ENCODE data around the gene ANKRD33B. TPM values are rescaled to one million over a fixed set of nuclear protein-coding genes. Genes with fewer than 3 reads are reported as not detected.

ANKRD33B gene
- total RNA-seq, 1 experiment from 2014 or later: 3.1 TPM

- Mint-ChIP-seq H3K4me1 (ENCODE audit: insufficient read depth, unreplicated experiment) (peaks cover 15% of the 10 kb centered on the region), H3K4me3 (ENCODE audit: unreplicated experiment) (no peak overlapping the region), H3K27me3 (ENCODE audit: insufficient read depth, unreplicated experiment) (no peaks in the 10 kb centered on the region), H3K9me3 (ENCODE audit: unreplicated experiment) (no peaks in the 10 kb centered on the region), H3K27ac (ENCODE audit: low read depth, unreplicated experiment) (no peak overlapping the region), H3K36me3 (ENCODE audit: insufficient read depth, unreplicated experiment) (no peaks in the 10 kb centered on the region)
- ChIA-PET CTCF (interaction anchor here (0.6 to 1.2 kb wide), 2 partner anchors 9 to 26 kb away, joined by 3 to 5 read pairs; no protein-coding TSS in a partner anchor), POLR2A (interaction anchor here (0.7 kb wide), 1 partner anchor 45 kb away, joined by 3 read pairs; no protein-coding TSS in a partner anchor)
- TF ChIP-seq, protein P1, sequence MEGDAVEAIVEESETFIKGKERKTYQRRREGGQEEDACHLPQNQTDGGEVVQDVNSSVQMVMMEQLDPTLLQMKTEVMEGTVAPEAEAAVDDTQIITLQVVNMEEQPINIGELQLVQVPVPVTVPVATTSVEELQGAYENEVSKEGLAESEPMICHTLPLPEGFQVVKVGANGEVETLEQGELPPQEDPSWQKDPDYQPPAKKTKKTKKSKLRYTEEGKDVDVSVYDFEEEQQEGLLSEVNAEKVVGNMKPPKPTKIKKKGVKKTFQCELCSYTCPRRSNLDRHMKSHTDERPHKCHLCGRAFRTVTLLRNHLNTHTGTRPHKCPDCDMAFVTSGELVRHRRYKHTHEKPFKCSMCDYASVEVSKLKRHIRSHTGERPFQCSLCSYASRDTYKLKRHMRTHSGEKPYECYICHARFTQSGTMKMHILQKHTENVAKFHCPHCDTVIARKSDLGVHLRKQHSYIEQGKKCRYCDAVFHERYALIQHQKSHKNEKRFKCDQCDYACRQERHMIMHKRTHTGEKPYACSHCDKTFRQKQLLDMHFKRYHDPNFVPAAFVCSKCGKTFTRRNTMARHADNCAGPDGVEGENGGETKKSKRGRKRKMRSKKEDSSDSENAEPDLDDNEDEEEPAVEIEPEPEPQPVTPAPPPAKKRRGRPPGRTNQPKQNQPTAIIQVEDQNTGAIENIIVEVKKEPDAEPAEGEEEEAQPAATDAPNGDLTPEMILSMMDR (IDR thresholded peaks at IDR 0.05; ENCODE audit: unreplicated experiment): no peak
- no TSS peak for BruUV-seq (replicated peaks)
- intact Hi-C loops (cut with micrococcal nuclease): no loop called here
- DNase-seq (ENCODE audit: unreplicated experiment): no peak
Measured at GRCh38 chr5:10583663-10584572, 20.0 kb downstream of the ANKRD33B start.

DNA sequence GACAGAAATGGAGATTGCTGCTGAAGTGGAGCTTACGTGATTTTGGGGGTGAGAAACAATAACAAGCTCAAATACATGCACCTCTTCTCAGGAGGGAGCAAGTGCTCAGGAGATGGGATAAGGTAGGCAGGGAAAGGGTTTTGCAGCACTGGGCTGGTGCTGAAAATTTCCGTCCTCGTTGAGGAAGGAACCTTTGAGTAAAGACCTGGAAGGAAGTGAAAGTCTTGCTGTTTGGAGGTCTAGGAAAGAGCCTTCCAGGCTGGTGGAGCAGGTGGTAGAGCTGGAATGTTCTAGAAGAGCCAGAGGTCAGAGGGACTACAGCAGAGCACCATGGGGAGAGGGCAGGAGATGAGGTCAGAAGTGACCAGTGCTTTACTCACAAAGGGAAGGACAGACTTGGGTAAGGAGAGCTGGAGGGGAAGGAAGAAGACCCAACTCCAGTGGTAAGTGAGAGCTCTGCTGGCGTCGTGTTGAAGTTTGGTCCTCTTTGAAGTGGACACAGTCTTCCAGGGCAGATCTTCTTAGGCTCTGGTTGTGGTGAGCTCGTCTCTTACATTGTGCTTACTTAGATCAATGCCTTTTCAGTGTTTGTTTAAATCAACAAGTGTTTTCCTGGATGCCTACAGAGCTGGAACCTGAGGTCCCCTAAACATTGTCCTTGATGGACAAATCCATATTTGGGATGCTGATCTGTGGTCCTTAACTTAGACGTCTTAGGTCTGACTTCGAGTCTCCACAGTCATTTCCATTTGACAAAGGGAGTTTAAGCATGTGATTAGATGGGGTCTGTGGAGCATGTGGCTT is 21.0 kb downstream of the ANKRD33B start:
- Mint-ChIP-seq H3K4me1 (ENCODE audit: insufficient read depth, unreplicated experiment) (peaks cover 15% of the 10 kb centered on the region), H3K36me3 (ENCODE audit: insufficient read depth, unreplicated experiment) (no peaks in the 10 kb centered on the region), H3K27ac (ENCODE audit: low read depth, unreplicated experiment) (no peak overlapping the region), H3K4me3 (ENCODE audit: unreplicated experiment) (no peak overlapping the region), H3K27me3 (ENCODE audit: insufficient read depth, unreplicated experiment) (no peaks in the 10 kb centered on the region), H3K9me3 (ENCODE audit: unreplicated experiment) (no peaks in the 10 kb centered on the region)
- ChIA-PET POLR2A (no interaction called here), CTCF (interaction anchor here (0.6 to 1.2 kb wide), 3 partner anchors 8 to 27 kb away, joined by 3 to 5 read pairs (median 3); no protein-coding TSS in a partner anchor)
- DNase-seq (ENCODE audit: unreplicated experiment): no peak
- TF ChIP-seq, protein P1 (IDR thresholded peaks at IDR 0.05; ENCODE audit: unreplicated experiment): no peak
- intact Hi-C loops (cut with micrococcal nuclease): no loop called here
- BruUV-seq (replicated peaks): no TSS peak

- no TSS peak for BruUV-seq (replicated peaks)
- ChIA-PET CTCF (no interaction called here), POLR2A (no interaction called here)
- TF ChIP-seq, protein P1 (IDR thresholded peaks at IDR 0.05; ENCODE audit: unreplicated experiment): no peak
- H3K27me3 Mint-ChIP-seq (ENCODE audit: insufficient read depth, unreplicated experiment): no peaks in the 10 kb centered on the region
- H3K9me3 Mint-ChIP-seq (ENCODE audit: unreplicated experiment): no peaks in the 10 kb centered on the region
- H3K36me3 Mint-ChIP-seq (ENCODE audit: insufficient read depth, unreplicated experiment): no peaks in the 10 kb centered on the region
- peaks cover 18% of the 10 kb centered on the region for H3K4me1 Mint-ChIP-seq (ENCODE audit: insufficient read depth, unreplicated experiment)
- H3K27ac Mint-ChIP-seq (ENCODE audit: low read depth, unreplicated experiment): no peak overlapping the region
- no peak overlapping the region for H3K4me3 Mint-ChIP-seq (ENCODE audit: unreplicated experiment)
- no peak for DNase-seq (ENCODE audit: unreplicated experiment)
- intact Hi-C loops (cut with micrococcal nuclease): no loop called here
Measured at GRCh38 chr5:10585518-10585915, 21.6 kb downstream of the ANKRD33B start.

GRCh38 chr5:10586008-10586407 is 22.1 kb downstream of the ANKRD33B start:
- no TSS peak for BruUV-seq (replicated peaks)
- intact Hi-C loops (cut with micrococcal nuclease): no loop called here
- no peaks in the 10 kb centered on the region for H3K9me3 Mint-ChIP-seq (ENCODE audit: unreplicated experiment)
- DNase-seq (ENCODE audit: unreplicated experiment): no peak
- TF ChIP-seq, protein P1 (IDR thresholded peaks at IDR 0.05; ENCODE audit: unreplicated experiment): no peak
- no peaks in the 10 kb centered on the region for H3K36me3 Mint-ChIP-seq (ENCODE audit: insufficient read depth, unreplicated experiment)
- no peak overlapping the region for H3K4me3 Mint-ChIP-seq (ENCODE audit: unreplicated experiment)
- H3K27ac Mint-ChIP-seq (ENCODE audit: low read depth, unreplicated experiment): no peak overlapping the region
- ChIA-PET CTCF (no interaction called here), POLR2A (no interaction called here)
- H3K4me1 Mint-ChIP-seq (ENCODE audit: insufficient read depth, unreplicated experiment): peaks cover 21% of the 10 kb centered on the region
- no peaks in the 10 kb centered on the region for H3K27me3 Mint-ChIP-seq (ENCODE audit: insufficient read depth, unreplicated experiment)
